H1 (cell line): ENCODE data around the gene NRXN3. TPM values are rescaled to one million over a fixed set of nuclear protein-coding genes. Genes with fewer than 3 reads are reported as not detected.

Experiments used
- ATF2 ChIP-seq: IDR thresholded peaks from 2 replicates; pipeline ENCODE4 v1.6.1; 2012; ENCODE audit warnings: low read length, inconsistent platforms
- CHD7 ChIP-seq: fragments of 300-600 bp; sonication (generic); IDR thresholded peaks from 2 replicates; pipeline ENCODE4 v1.7.1; 2012; ENCODE audit warnings: low read length, moderate library complexity, mild to moderate bottlenecking, inconsistent platforms; ENCODE audit not compliant: insufficient replicate concordance
- HDAC6 ChIP-seq: IDR thresholded peaks from one replicate; pipeline ENCODE4 v1.7.1; 2012; ENCODE audit warnings: low read depth, mild to moderate bottlenecking, inconsistent platforms, low read length, moderate library complexity
- POLR2A ChIP-seq, 2 experiments: IDR thresholded peaks; 1 replicate in 1 of 2; 2 replicates in 1 of 2; pipeline ENCODE4 v1.6.1; 2011; ENCODE audit warnings: low read depth in 2 of 2, low read length in 2 of 2, mild to moderate bottlenecking in 2 of 2; ENCODE audit errors: control extremely low read depth in 1 of 2
- RNF2 ChIP-seq: fragments of 200-900, 300-1000 bp; sonication (generic); IDR thresholded peaks from 2 replicates; pipeline ENCODE4 v1.7.1; 2016; ENCODE audit warnings: borderline replicate concordance, low read depth, mild to moderate bottlenecking, antibody characterized with exemption, low read length; ENCODE audit not compliant: poor library complexity, severe bottlenecking; ENCODE audit errors: missing control alignments
- RXRA ChIP-seq: IDR thresholded peaks from 2 replicates; pipeline ENCODE4 v1.6.1; 2011; ENCODE audit warnings: low read depth, mild to moderate bottlenecking, low read length, moderate library complexity; ENCODE audit not compliant: insufficient read depth
- SIRT6 ChIP-seq: IDR thresholded peaks from one replicate; pipeline ENCODE4 v1.7.1; 2012; ENCODE audit warnings: low read length, inconsistent platforms
- SP2 ChIP-seq: IDR thresholded peaks from 2 replicates; pipeline ENCODE4 v1.6.1; 2012; ENCODE audit warnings: mild to moderate bottlenecking, low read length, inconsistent platforms
- TAF7 ChIP-seq: optimal IDR thresholded peaks from 2 replicates; pipeline ENCODE3; 2011; ENCODE audit warnings: low read depth, mild to moderate bottlenecking, inconsistent platforms, low read length, moderate library complexity, borderline replicate concordance
- YY1 ChIP-seq: IDR thresholded peaks from 2 replicates; pipeline ENCODE4 v1.6.1; 2011; ENCODE audit warnings: low read depth, mild to moderate bottlenecking, low read length
- polyA plus RNA-seq, 7 experiments: library from polyadenylated mRNA; depleted of rRNA in 3 of 7; stranded (reverse) in 5 of 7; unstranded in 2 of 7; fragments of >200 nt in 5 of 7; fragments of 200-250 nt in 2 of 7; gene quantifications; 1 replicate in 5 of 7; 2 replicates in 1 of 7; 4 replicates in 1 of 7; pipeline versions ENCODE4 v1.2.1 to v1.2.3, GENCODE V29; 2011 to 2013; ENCODE audit warnings: missing spikeins in 2 of 7, mixed read lengths in 2 of 7
- total RNA-seq: library from RNA; stranded (reverse); fragmentation: NEBNext Ultra II Directional; extraction: Animal tissue kit (Norgen Biotek cat#: 25700); gene quantifications from 2 replicates; pipeline ENCODE4 v1.2.1, GENCODE V29; 2021

The NRXN3 gene
- total and polyA plus RNA-seq, 2 of the 8 experiments (the other 6 are each of a cell fraction or from before 2014, with no cell fraction given), result 2.6 to 4.1 TPM

GRCh38 chr14:78737601-78738000, 567.4 kb downstream of the NRXN3 start (continued):
- TF ChIP-seq CHD7, result no peak
- TF ChIP-seq POLR2A (IDR thresholded peaks at IDR 0.05; ENCODE audit: control extremely low read depth in 1 of 2, low read depth in 2 of 2, low read length in 2 of 2), result no peak
- no peak for TF ChIP-seq SIRT6
- no peak for TF ChIP-seq SP2
- no peak for TF ChIP-seq ATF2
- TF ChIP-seq HDAC6, result no peak
- TF ChIP-seq RXRA, result no peak
- no peak for TF ChIP-seq RNF2
- no peak for TF ChIP-seq YY1
- TF ChIP-seq TAF7, result no peak
